ENCODE data around the gene NDFIP2.

The NDFIP2 gene

GRCh38 chr13:79581870-79582315 lies 100.9 kb downstream of the NDFIP2 start:
- Histone ChIP-seq H3K36me3 (replicated peaks) (no peaks in the 10 kb centered on the region), H3K4me3 (ENCODE audit: low read depth, low read length) (no peak overlapping the region), H3K27me3 (replicated peaks) (no peaks in the 10 kb centered on the region), H3K27ac (no peak overlapping the region)
- no peak for TF ChIP-seq CTCF (IDR thresholded peaks at IDR 0.05; ENCODE audit: low read depth, low read length, missing control alignments)
- in situ Hi-C loops (cut with HindIII; ENCODE audit: low pct_ligation_motif_present, low sequenced_read_pairs): no loop called here
- DNase-seq: peak; percentile 52

GRCh38 chr13:79582896-79583295 lies 101.9 kb downstream of the NDFIP2 start:
- H3K27me3 ChIP-seq (replicated peaks): no peaks in the 10 kb centered on the region
- no peak for DNase-seq
- no peaks in the 10 kb centered on the region for H3K36me3 ChIP-seq (replicated peaks)
- no peak for TF ChIP-seq CTCF (IDR thresholded peaks at IDR 0.05; ENCODE audit: low read depth, low read length, missing control alignments)
- H3K4me3 ChIP-seq (ENCODE audit: low read depth, low read length): no peak overlapping the region
- in situ Hi-C loops (cut with HindIII; ENCODE audit: low pct_ligation_motif_present, low sequenced_read_pairs): no loop called here
- H3K27ac ChIP-seq: no peak overlapping the region

- Histone ChIP-seq H3K36me3 (replicated peaks) (no peaks in the 10 kb centered on the region), H3K27me3 (replicated peaks) (no peaks in the 10 kb centered on the region), H3K4me3 (ENCODE audit: low read depth, low read length) (no peak overlapping the region), H3K27ac (no peak overlapping the region)
- in situ Hi-C loops (cut with HindIII; ENCODE audit: low pct_ligation_motif_present, low sequenced_read_pairs): no loop called here
- no peak for TF ChIP-seq CTCF (IDR thresholded peaks at IDR 0.05; ENCODE audit: low read depth, low read length, missing control alignments)
- no peak for DNase-seq
These were observed 104.1 kb downstream of the NDFIP2 start for GRCh38 chr13:79585033-79585432.

- in situ Hi-C loops (cut with HindIII; ENCODE audit: low pct_ligation_motif_present, low sequenced_read_pairs): no loop called here
- Histone ChIP-seq H3K36me3 (replicated peaks) (no peaks in the 10 kb centered on the region), H3K4me3 (ENCODE audit: low read depth, low read length) (no peak overlapping the region), H3K27me3 (replicated peaks) (no peaks in the 10 kb centered on the region), H3K27ac (no peak overlapping the region)
- no peak for DNase-seq
- no peak for TF ChIP-seq CTCF (IDR thresholded peaks at IDR 0.05; ENCODE audit: low read depth, low read length, missing control alignments)
These were observed 108.8 kb downstream of the NDFIP2 start for GRCh38 chr13:79589603-79590393.

GRCh38 chr13:79590394-79590676 lies 109.4 kb downstream of the NDFIP2 start:
- Histone ChIP-seq H3K4me3 (ENCODE audit: low read depth, low read length) (no peak overlapping the region), H3K36me3 (replicated peaks) (no peaks in the 10 kb centered on the region), H3K27me3 (replicated peaks) (no peaks in the 10 kb centered on the region), H3K27ac (no peak overlapping the region)
- TF ChIP-seq CTCF (IDR thresholded peaks at IDR 0.05; ENCODE audit: low read depth, low read length, missing control alignments): no peak
- DNase-seq: no peak
- in situ Hi-C loops (cut with HindIII; ENCODE audit: low pct_ligation_motif_present, low sequenced_read_pairs): no loop called here

GRCh38 chr13:79591493-79591892 lies 110.5 kb downstream of the NDFIP2 start:
- TF ChIP-seq CTCF (IDR thresholded peaks at IDR 0.05; ENCODE audit: low read depth, low read length, missing control alignments): no peak
- in situ Hi-C loops (cut with HindIII; ENCODE audit: low pct_ligation_motif_present, low sequenced_read_pairs): no loop called here
- Histone ChIP-seq H3K27ac (no peak overlapping the region), H3K36me3 (replicated peaks) (no peaks in the 10 kb centered on the region), H3K4me3 (ENCODE audit: low read depth, low read length) (no peak overlapping the region), H3K27me3 (replicated peaks) (no peaks in the 10 kb centered on the region)
- DNase-seq: no peak
